Motor neuron (in vitro differentiated cells): ENCODE measurements around the gene RESP18. TPM values are rescaled to one million over a fixed set of nuclear protein-coding genes. Genes with fewer than 3 reads are reported as not detected.
"Not testable (repeated sequence)": the region's sequence is repeated elsewhere in the genome, so short reads cannot be mapped to it uniquely, and the experiment has no call there.

Experiments
- ATAC-seq, 8 experiments: fragments of 200-7000 bp; cut with Tn5 transposase; replicated peaks in 6 of 8; 2 replicates each; pipeline ENCODE4 v1.8.0; 2021; ENCODE audit warnings: mild to moderate bottlenecking in 8 of 8, moderate library complexity in 8 of 8
- H3K27ac ChIP-seq, 2 donors: fragments of 250-450 bp; sonication (Bioruptor Pico); 2 replicates each; pipeline ENCODE4 v1.9.0; 2021; ENCODE audit warnings: antibody characterized with exemption in 2 of 2, mild to moderate bottlenecking in 2 of 2, moderate library complexity in 1 of 2
- H3K4me1 ChIP-seq, 2 donors: fragments of 250-450 bp; sonication (Bioruptor Pico); replicated peaks in 1 of 2; 2 replicates each; pipeline ENCODE4 v1.6.1; 2021; ENCODE audit warnings: antibody characterized with exemption in 2 of 2, mild to moderate bottlenecking in 2 of 2, moderate library complexity in 1 of 2
- H3K4me3 ChIP-seq, 5 donors: fragments of 250-450 bp; sonication (Bioruptor Pico); 2 replicates each; pipeline ENCODE4 v1.9.0; 2021; ENCODE audit warnings: antibody characterized with exemption in 5 of 5, mild to moderate bottlenecking in 5 of 5, moderate library complexity in 4 of 5
- WGBS, 10 experiments: fragments of 450-650 bp; shearing (Covaris generic); methylation state at CpG; one replicate each; pipeline ENCODE4 v1.0.0; 2022; 5-methylcytosine and 5-hydroxymethylcytosine counted together
- in situ Hi-C, 9 experiments: fragments of 400-800 bp; cut with MboI; loops; one replicate each; pipeline ENCODE4 v1.15.0; 2021; ENCODE audit warnings: low sequenced_read_pairs in 9 of 9, low pct_unique_long_range_greater_than_20kb in 2 of 9; ENCODE audit not compliant: unreplicated experiment in 9 of 9
- total RNA-seq, 8 experiments: library from RNA; unstranded; fragments of 300-600 nt; gene quantifications; 2 replicates each; pipeline versions ENCODE4 v1.2.3 to v1.2.4, GENCODE V29; 2022

RESP18 gene
- total RNA-seq, 8 experiments from 2014 or later: 1.1 TPM; not detected in 7

DNA sequence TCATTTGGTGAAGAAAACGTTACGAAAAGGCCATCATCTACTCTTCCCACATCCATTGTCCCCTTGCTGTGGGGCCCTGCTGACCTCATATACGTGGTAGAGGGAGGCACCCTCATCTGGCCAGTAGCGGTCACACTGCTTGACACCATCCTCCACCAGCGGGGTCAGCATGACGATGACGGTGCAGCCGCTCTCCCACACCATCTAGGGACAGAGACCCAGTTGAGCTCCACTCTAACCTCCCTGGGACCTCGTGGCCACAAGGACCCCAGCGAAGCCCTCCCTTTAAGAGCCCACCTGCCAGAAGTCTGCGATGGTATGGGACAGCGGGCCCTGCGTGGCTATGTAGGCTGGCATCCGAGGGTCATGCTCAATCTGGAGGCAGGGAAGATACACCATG is 36.4 kb downstream of the RESP18 start:
- Histone ChIP-seq H3K27ac (no peak overlapping the region), H3K4me1 (peaks cover 2 to 20% of the 10 kb centered on the region in 2 donors), H3K4me3 (no peak overlapping the region)
- no peak for ATAC-seq
- 20 to 90% (median 79%) methylated on average over 1 to 3 of the region's 14 CpGs; no CpG with 5 or more reads in 7 of the 10 experiments for WGBS, 10 experiments
- in situ Hi-C loops: no loop called here

DNA sequence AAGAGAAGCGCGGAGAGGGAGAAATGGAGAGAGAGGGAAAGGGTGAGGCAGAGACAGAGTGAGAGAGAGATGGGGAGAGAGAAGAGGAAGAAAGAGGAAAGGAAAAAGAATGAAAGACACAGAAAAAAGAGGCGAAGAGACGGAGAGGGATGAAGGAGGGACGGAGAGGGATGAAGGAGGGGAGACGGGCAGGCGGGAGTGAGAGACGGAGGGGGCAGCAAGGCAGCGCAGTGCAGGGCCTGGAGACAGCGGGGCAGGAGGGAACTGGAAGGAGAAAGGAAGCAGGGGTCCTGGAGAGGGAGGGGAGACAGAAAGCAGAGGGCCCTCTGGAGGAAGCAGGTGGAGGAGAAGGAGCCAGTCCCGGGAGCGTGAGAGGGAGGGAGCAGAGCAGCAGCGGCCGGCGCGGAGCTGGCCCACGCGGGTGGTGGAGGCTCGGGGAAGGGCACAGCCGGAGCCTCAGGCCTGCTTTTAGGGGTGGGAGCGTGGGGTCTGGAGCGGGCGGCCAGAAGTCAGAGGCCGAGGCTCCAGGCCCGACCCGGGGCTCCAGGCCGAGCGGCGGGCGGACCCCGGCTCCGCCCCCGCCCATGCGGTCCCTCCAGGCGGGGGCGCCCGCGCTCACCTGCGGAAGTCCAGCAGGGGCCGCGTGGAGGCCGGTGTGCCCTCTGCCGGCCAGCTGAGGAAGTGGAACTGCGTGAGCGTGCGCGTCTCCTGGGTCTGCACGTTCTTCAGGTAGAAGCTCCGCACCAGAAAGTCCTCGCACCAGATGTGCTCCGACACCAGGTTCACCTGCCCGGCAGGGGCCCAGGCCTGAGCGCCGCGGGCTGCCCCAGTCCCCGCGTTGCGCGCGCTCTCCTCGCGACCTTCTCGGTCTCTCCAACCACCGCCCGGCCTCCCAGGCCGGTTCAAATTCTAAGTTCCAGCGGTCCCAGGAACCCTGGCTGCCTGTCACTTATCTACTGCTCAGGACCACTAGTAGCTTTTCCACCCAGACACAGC is 37.9 kb downstream of the RESP18 start:
- 20 to 77% (median 60%) methylated on average over 1 to 23 of the region's 67 CpGs; no CpG with 5 or more reads in 1 of the 10 experiments for WGBS, 10 experiments
- peak; percentile 74 to 88 (median 83) for ATAC-seq
- H3K27ac ChIP-seq: no peak overlapping the region
- peak overlapping the region; percentile 28 to 43 (median 37) for H3K4me3 ChIP-seq
- H3K4me1 ChIP-seq: peaks cover 2 to 15% of the 10 kb centered on the region in 2 donors
- in situ Hi-C loops: no loop called here

DNA sequence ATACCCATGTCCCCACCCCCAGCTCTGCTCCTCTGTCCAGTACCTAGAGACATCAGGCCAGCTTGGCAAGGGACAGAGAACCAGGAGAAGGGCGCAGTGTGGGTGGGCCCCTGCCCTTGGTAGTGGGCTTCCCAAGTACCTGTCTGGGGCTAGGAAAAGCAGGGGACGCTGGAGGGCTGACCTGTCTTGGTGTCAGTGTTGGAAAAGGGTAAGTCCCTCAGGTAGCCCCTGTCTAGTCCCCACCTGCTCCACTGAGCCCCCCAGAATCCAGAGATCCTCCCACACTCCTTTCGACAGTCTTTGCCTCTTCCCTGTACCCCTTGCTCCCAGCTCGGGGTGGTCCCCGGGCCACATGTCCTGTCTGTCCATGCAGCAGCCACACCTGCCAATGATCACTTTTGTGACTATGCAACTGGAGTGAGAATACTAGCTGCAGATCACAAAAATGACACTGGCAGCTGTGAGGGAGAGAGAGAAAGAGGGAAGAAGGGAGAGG is 38.8 kb downstream of the RESP18 start:
- in situ Hi-C loops: no loop called here
- Histone ChIP-seq H3K4me3 (no peak overlapping the region), H3K4me1 (peaks cover 2 to 8% of the 10 kb centered on the region in 2 donors), H3K27ac (no peak overlapping the region)
- 54 to 93% (median 76%) methylated on average over 1 to 4 of the region's 5 CpGs; no CpG with 5 or more reads in 5 of the 10 experiments for WGBS, 10 experiments
- no peak for ATAC-seq

DNA sequence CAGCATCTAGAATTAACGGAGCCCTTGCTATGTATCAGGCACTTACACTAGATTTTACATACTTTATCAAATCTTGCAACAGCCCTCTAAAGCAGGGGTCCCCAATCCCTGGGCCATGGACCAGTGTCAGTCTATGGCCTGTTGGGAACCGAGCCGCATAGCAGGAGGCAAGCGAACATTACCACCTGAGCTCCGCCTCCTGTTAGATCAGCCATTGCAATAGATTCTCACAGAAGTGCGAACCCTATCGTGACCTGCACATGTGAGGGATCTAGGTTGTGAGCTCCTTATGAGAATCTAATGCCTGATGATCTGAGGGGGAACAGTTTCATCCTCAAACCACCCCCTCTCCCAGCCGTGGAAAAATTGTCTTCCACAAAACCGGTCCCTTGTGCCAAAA is 39.9 kb downstream of the RESP18 start:
- WGBS, 10 experiments: 71 to 100% (median 92%) methylated on average over 1 to 8 of the region's 9 CpGs; no CpG with 5 or more reads in 3 of the 10 experiments
- in situ Hi-C loops: no loop called here
- Histone ChIP-seq H3K4me3 (no peak overlapping the region), H3K4me1 (peaks cover 2 to 8% of the 10 kb centered on the region in 2 donors), H3K27ac (no peak overlapping the region)
- ATAC-seq: no peak

DNA sequence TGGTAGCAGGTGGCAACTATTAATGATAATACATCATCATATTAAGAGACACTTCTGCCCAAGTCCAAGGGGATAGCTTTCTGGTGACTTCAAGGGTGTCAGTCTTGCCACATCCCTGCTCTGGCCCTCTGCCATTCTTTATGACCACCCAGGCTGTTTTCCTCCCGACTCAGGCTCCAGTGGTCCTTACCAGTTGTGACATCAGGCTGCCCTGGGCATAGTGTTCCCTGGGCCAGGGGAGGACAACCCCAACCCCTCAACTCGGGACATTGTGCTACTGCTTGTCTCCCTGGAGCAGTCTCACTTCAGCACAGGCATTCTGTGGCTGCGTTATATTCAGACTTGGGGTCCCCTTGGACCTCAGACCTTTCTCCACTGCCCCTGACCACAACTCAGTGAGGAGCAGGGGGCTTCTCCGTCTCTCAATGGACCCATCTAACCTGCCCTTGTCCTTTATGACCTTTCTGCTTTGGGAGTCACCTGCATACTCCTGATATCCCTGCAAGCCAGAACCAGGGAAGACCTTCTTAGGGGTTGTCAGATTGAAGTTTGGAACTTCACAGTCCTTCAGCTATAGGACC is 40.5 kb downstream of the RESP18 start:
- no peak for ATAC-seq
- Histone ChIP-seq H3K27ac (no peak overlapping the region), H3K4me3 (no peak overlapping the region), H3K4me1 (peaks cover 2 to 8% of the 10 kb centered on the region in 2 donors)
- WGBS, 10 experiments: 50 to 100% (median 77%) methylated on average over 1 to 3 of the region's 4 CpGs; no CpG with 5 or more reads in 5 of the 10 experiments
- in situ Hi-C loops: no loop called here

DNA sequence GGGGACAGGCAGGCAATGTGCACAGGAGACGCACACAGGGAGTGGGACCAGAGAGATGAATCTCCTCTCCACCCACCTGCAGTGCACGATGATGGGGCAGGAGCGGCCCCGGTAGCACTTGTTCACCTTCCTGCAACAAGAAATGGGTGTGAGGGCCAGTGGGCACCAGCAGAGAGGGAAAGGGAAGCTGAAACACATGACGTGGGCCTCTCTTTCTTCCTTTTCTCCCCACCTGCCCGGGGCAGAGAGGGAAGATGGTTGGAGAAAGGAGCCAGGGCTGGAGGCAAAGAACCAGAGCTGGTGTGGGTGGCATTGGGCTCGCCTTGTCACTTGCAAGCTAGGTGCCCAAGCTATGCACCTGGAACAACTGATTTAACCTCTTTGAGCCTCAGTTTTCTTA is 41.1 kb downstream of the RESP18 start:
- no peak for ATAC-seq
- 40 to 95% (median 58%) methylated on average over 1 to 5 of the region's 7 CpGs; no CpG with 5 or more reads in 4 of the 10 experiments for WGBS, 10 experiments
- Histone ChIP-seq H3K27ac (no peak overlapping the region), H3K4me1 (peaks cover 2 to 9% of the 10 kb centered on the region in 2 donors), H3K4me3 (no peak overlapping the region)
- in situ Hi-C loops: no loop called here

DNA sequence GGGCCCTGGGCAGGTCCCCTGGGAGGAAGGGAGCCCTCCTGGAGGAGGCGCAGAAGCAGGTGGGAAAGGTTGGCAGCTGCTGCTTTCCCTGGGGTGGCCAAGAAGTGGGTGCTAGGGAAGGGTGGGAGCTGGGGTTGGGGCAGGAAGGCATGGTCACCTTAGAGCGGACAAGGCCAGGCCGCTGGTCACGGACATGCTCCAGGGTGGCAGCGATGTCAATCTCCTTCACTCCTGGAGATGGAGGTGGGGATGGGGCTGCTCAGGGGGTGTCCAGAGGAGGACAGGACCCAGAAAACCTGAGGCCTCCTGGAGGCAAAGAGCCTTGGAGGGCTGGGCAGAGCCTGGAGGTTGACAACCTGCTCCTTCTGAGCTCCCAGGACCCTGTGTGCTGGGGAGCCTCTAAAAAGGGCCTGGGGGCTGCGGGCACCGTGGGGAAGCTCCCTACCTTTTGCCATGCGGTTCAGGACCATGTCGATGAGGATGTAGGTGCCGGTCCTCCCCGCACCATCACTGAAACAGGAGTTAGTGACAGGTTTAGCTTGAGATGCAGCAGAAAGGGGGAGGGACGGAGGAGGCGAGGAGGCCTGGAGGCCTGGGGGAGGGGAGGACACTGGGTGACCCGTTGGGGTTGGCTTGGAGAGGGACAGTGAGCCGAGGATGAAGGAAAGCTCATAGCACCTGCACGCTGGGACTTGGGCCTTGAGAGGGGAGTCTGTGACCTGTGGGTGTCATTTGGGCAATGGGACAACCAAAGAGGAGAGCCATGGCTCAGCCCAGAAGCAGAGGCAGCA is 42.0 kb downstream of the RESP18 start:
- Histone ChIP-seq H3K4me1 (peaks cover 2 to 13% of the 10 kb centered on the region in 2 donors), H3K27ac (no peak overlapping the region), H3K4me3 (no peak overlapping the region)
- in situ Hi-C loops: no loop called here
- 67 to 84% (median 80%) methylated on average over 6 to 9 of the region's 16 CpGs; no CpG with 5 or more reads in 7 of the 10 experiments for WGBS, 10 experiments
- ATAC-seq: no peak

DNA sequence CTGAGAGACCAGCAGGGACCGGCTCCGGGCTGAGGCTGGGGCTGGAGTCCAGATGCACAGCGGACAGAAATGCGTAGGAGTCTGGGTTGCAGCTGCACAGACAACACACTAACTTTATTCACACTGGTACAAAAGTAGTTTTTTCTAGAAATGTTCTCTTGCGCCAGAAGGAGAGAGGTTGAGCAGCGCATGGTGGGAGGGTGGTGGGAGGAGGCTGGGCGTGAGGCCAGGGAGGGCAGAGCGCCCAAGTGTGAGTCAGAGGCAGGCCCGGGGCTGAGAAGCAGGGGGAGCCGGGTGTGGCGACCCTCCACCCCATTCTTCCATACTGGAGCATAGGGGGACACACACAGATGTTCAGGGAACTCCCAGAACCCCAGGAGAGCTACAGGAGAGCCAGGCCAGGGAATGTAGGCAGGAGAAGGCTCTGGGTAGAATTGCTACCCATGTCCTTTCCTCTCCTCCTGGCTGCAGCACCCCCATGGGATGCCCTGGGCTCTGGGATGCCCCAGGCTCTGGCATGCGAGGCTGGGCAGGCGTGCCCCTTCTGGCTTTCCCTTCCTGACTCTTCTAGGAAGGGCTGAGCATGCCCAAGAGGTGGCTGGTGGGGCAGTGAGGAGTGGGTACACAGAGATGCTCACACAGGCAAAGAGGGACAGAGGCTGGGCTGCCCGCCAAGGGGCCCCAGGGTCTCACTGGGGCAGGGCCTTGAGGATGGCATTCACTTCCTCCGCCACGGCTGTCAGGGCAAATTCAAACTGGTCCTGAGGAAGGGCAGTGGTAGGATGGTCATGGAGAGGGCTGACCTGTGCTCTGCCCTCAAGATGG is 42.8 kb downstream of the RESP18 start:
- Histone ChIP-seq H3K4me1 (peaks cover 0 to 12% of the 10 kb centered on the region in 2 donors), H3K27ac (no peak overlapping the region), H3K4me3 (no peak overlapping the region)
- in situ Hi-C loops: no loop called here
- 0 to 67% (median 59%) methylated on average over 1 to 10 of the region's 16 CpGs; no CpG with 5 or more reads in 5 of the 10 experiments for WGBS, 10 experiments
- ATAC-seq: peak in 4 of 8 experiments; percentile 11 to 76 (median 72)

DNA sequence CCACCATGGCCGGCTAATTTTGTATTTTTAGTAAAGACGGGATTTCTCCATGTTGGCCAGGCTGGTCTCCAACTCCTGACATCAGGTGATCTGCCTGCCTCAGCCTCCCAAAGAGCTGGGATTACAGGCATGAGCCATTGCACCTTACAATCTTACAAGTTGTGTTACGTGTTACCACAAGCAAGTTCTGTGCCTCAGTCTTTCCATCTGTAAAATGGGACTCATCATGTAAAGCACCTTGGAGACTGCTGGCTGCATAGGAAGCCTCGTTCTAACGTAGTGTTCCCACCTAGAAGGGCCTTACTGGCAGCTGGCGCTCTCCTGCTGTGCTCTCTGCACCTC is 43.4 kb downstream of the RESP18 start:
- Histone ChIP-seq H3K4me1 (peaks cover 0 to 10% of the 10 kb centered on the region in 2 donors), H3K27ac (no peak overlapping the region), H3K4me3 (no peak overlapping the region)
- in situ Hi-C loops: no loop called here
- no peak for ATAC-seq
- 5 to 69% (median 47%) methylated on average over 3 to 6 of the region's 6 CpGs; no CpG with 5 or more reads in 6 of the 10 experiments for WGBS, 10 experiments

DNA sequence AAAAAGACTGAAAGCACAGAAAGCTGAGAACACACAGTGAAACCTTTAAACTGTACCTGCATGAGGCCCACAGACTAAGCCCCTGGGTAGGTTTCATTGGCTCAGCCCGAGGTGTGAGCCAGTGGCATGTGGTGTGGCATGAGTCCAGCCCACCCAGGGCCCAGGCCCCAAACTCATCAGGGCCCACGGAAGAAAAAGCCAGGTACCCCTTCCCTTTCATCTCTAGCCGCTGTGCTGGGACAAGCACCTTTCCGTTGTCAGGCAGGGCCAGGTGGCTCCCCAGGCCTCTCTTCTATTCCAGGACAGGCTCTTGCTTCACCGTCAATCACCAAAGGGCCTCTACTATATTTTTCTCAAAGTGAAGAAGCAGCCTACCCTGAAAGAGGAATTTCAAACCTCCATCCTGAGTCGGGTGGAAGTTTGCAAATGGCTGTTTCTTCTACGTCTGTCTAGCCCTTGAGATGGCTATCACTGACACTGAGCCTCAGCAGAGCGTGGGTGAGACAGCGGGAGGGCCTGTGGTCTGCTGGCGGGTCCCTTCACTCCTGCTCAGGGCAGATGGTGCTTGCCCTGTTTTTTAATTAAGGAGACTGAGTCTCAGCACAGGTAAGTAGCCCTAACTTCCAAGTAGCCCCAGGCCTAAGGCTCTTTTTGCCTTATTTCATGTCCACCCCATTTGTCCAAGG is 44.8 kb downstream of the RESP18 start:
- H3K4me3 ChIP-seq: no peak overlapping the region
- in situ Hi-C loops: no loop called here
- no peak for ATAC-seq
- peaks cover 0 to 7% of the 10 kb centered on the region in 2 donors for H3K4me1 ChIP-seq
- WGBS, 10 experiments: 40 to 100% (median 92%) methylated on average over 1 to 9 of the region's 10 CpGs; no CpG with 5 or more reads in 3 of the 10 experiments
- no peak overlapping the region for H3K27ac ChIP-seq

DNA sequence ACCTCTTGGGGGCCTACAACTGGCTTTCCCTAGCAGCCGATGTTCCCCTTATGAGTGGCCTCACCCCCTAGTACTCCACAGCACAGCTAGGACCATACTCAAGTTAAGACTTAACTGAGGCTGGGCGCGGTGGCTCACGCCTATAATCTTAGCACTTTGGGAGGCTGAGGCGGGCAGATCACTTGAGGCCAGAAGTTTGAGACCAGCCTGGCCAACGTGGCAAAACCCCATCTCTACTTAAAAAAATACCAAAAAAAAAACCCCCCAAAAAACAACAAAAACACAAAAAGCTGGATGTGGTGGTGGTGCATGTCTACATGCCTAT is 45.5 kb downstream of the RESP18 start:
- 60 to 100% (median 87%) methylated on average over 1 to 6 of the region's 6 CpGs; no CpG with 5 or more reads in 5 of the 10 experiments for WGBS, 10 experiments
- ATAC-seq, H3K4me3 ChIP-seq, in situ Hi-C loops, H3K27ac ChIP-seq, H3K4me1 ChIP-seq: not testable (repeated sequence)
